ENCODE measurements around the gene YPEL5. TPM values are rescaled to one million over a fixed set of nuclear protein-coding genes. Genes with fewer than 3 reads are reported as not detected.

Gene YPEL5
- polyA plus RNA-seq, 3 donors, result 231 to 254 (median 235) TPM

- peaks cover 14% of the 10 kb centered on the region for H3K4me1 Mint-ChIP-seq
- H3K4me1 ChIP-seq (ENCODE audit: control insufficient read depth in 1 of 2, insufficient read depth in 2 of 2, low read length in 2 of 2), result peaks cover 3 to 5% of the 10 kb centered on the region in 2 donors
- no peaks in the 10 kb centered on the region for H3K9me3 Mint-ChIP-seq
- no peak for TF ChIP-seq CTCF (IDR thresholded peaks at IDR 0.05)
- intact Hi-C loops (cut with micrococcal nuclease), result no loop called here
- no peaks in the 10 kb centered on the region for H3K9me3 ChIP-seq (replicated peaks in 1 of 2; ENCODE audit: control insufficient read depth in 1 of 2, insufficient read depth in 1 of 2, low read length in 2 of 2)
- no peaks in the 10 kb centered on the region for H3K27me3 ChIP-seq (ENCODE audit: control insufficient read depth in 2 of 2, insufficient read depth in 2 of 2, low read length in 2 of 2)
- no peak overlapping the region for H3K4me3 Mint-ChIP-seq
- H3K9ac ChIP-seq (ENCODE audit: insufficient read depth, low read length, poor library complexity, severe bottlenecking), result no peak overlapping the region
- no peak overlapping the region for H3K27ac Mint-ChIP-seq
- H3K27me3 Mint-ChIP-seq (ENCODE audit: low read depth in 3 of 3), result peaks cover 0 to 4% (median 4%) of the 10 kb centered on the region in 3 donors
- WGBS (ENCODE audit: insufficient coverage), result 100% methylated on average over 1 of the region's 2 CpGs
- H3K27ac ChIP-seq (ENCODE audit: low read depth in 1 of 2, low read length in 2 of 2), result no peak overlapping the region
- H3K4me2 ChIP-seq (replicated peaks; ENCODE audit: extremely low read depth, low read length, poor library complexity, severe bottlenecking), result no peak overlapping the region
- no peaks in the 10 kb centered on the region for H4K20me1 ChIP-seq (ENCODE audit: insufficient read depth, low read length)
- H2AFZ ChIP-seq (ENCODE audit: insufficient read depth, low read depth, low read length, poor library complexity, severe bottlenecking), result no peak overlapping the region
- H3K4me3 ChIP-seq (replicated peaks in 1 of 3; ENCODE audit: low read depth in 2 of 3, low read length in 3 of 3), result no peak overlapping the region
- DNase-seq, result no peak
- H3K36me3 ChIP-seq (replicated peaks in 1 of 2; ENCODE audit: control insufficient read depth in 1 of 2, insufficient read depth in 2 of 2, low read length in 2 of 2), result no peaks in the 10 kb centered on the region
- no peaks in the 10 kb centered on the region for H3K79me2 ChIP-seq (ENCODE audit: insufficient read depth, low read length)
- H3K36me3 Mint-ChIP-seq, result no peaks in the 10 kb centered on the region
Observed at GRCh38 chr2:30108192-30108591, 38.6 kb upstream of the YPEL5 start.

GRCh38 chr2:30108851-30109250, 38.0 kb upstream of the YPEL5 start:
- H3K4me2 ChIP-seq (replicated peaks; ENCODE audit: extremely low read depth, low read length, poor library complexity, severe bottlenecking), result no peak overlapping the region
- H3K79me2 ChIP-seq (ENCODE audit: insufficient read depth, low read length), result no peaks in the 10 kb centered on the region
- H3K27me3 ChIP-seq (ENCODE audit: control insufficient read depth in 2 of 2, insufficient read depth in 2 of 2, low read length in 2 of 2), result no peaks in the 10 kb centered on the region
- no peaks in the 10 kb centered on the region for H3K36me3 Mint-ChIP-seq
- intact Hi-C loops (cut with micrococcal nuclease), result no loop called here
- no peak overlapping the region for H3K4me3 Mint-ChIP-seq
- DNase-seq, result no peak
- H3K9me3 ChIP-seq (replicated peaks in 1 of 2; ENCODE audit: control insufficient read depth in 1 of 2, insufficient read depth in 1 of 2, low read length in 2 of 2), result no peaks in the 10 kb centered on the region
- no peaks in the 10 kb centered on the region for H3K36me3 ChIP-seq (replicated peaks in 1 of 2; ENCODE audit: control insufficient read depth in 1 of 2, insufficient read depth in 2 of 2, low read length in 2 of 2)
- peak overlapping the region in 1 of 7 donors; percentile 64 for H3K27ac Mint-ChIP-seq
- H2AFZ ChIP-seq (ENCODE audit: insufficient read depth, low read depth, low read length, poor library complexity, severe bottlenecking), result no peak overlapping the region
- H3K4me3 ChIP-seq (replicated peaks in 1 of 3; ENCODE audit: low read depth in 2 of 3, low read length in 3 of 3), result no peak overlapping the region
- H4K20me1 ChIP-seq (ENCODE audit: insufficient read depth, low read length), result no peaks in the 10 kb centered on the region
- WGBS (ENCODE audit: insufficient coverage), result 80% methylated on average over 2 of the region's 5 CpGs
- no peak overlapping the region for H3K9ac ChIP-seq (ENCODE audit: insufficient read depth, low read length, poor library complexity, severe bottlenecking)
- H3K4me1 ChIP-seq (ENCODE audit: control insufficient read depth in 1 of 2, insufficient read depth in 2 of 2, low read length in 2 of 2), result peaks cover 3 to 5% of the 10 kb centered on the region in 2 donors
- H3K9me3 Mint-ChIP-seq, result no peaks in the 10 kb centered on the region
- TF ChIP-seq CTCF (IDR thresholded peaks at IDR 0.05), result no peak
- peaks cover 0 to 6% (median 4%) of the 10 kb centered on the region in 3 donors for H3K27me3 Mint-ChIP-seq (ENCODE audit: low read depth in 3 of 3)
- H3K27ac ChIP-seq (ENCODE audit: low read depth in 1 of 2, low read length in 2 of 2), result no peak overlapping the region
- H3K4me1 Mint-ChIP-seq, result peaks cover 14% of the 10 kb centered on the region

All from CD14-positive monocyte (primary cell).